Hematopoietic multipotent progenitor cell (in vitro differentiated cells): Measurements from ENCODE around the gene SGO1. TPM values are rescaled to one million over a fixed set of nuclear protein-coding genes. Genes with fewer than 3 reads are reported as not detected.
"Not testable (repeated sequence)": the region's sequence is repeated elsewhere in the genome, so short reads cannot be mapped to it uniquely, and the experiment has no call there.

Experiments used
- DNase-seq, 3 donors: peaks; one replicate each; pipeline ENCODE4 v3.0.0-alpha.2; 2011 to 2015; ENCODE audit warnings: low read depth in 2 of 3, low spot score in 2 of 3
- total RNA-seq: library from RNA; depleted of rRNA; stranded (reverse); fragments of >200 nt; gene quantifications from one replicate; pipeline ENCODE4 v1.2.3, GENCODE V29; 2012

SGO1 gene
- total RNA-seq = 0.81 TPM

- peak; percentile 99 to 100 (median 99) for DNase-seq
These were observed at the start of gene SGO1 for GRCh38 chr3:20185679-20186599. Gene SGO1, minus strand, starts transcription at chr3:20186206. Its CDS starts 2,179 bp downstream, at chr3:20184027.

GRCh38 chr3:20235796-20236195 lies 49.8 kb upstream of the SGO1 start:
- DNase-seq = no peak

DNA sequence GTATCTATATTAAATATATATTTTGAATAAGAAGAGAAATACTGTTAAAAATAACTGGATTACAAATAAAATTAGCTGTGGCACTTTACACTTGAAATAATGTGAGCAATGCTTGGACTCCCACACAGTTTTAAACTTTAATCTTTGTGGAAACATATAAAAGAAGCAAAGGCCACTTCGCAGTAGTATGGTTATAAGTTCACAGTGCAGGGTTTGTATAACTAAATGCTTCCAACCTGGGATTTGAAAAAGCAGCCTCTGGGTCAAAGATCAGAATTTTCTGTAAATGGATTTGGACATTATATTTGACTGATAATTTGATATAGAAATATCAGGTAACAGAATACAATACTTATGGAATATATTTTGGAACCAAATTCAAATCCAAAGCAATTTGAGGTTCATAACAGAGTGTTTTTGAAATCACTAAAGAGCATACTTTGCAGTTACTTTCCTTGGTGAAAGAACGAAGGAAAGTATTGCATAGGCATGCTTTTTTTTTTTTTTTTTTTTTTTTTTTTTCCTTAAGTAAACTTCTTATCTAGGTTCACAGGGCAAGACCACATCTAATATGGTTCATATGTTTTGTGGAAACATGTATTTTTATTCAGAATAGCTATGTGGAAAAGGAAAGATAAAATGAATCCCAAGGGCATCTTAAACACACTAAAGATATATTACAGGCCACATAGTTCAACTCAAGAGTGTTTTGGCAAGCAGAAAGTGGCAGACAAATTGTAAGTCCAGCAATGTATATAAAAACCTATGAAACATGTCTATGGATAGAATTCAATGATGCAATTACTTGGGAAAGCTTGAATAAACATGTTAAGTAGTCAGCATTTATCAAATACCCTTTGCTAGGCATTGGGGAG lies 47.1 kb upstream of the SGO1 start:
- DNase-seq = no peak

DNA sequence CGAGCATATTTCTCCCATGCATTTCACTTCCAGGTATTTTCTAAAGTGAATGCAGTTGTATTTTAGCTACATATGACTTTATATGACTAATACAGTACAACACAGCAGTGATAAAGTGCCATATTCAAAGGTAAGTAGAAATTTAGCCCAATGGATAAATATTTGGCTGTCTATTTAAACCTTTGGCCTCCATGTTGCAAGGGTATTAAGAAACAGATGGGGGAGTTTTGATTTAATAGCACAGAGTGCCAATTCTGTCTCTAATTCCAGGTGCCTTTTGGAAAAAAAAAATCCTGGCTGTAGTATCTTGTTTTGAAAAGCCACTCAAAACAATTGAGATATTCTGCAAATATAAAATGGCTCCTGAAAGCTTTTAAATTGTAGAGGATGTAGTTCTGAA lies 44.9 kb upstream of the SGO1 start:
- no peak for DNase-seq

- peak in 2 of 3 donors; percentile 19 to 53 for DNase-seq
These were observed 39.8 kb upstream of the SGO1 start for GRCh38 chr3:20225769-20226168.

DNA sequence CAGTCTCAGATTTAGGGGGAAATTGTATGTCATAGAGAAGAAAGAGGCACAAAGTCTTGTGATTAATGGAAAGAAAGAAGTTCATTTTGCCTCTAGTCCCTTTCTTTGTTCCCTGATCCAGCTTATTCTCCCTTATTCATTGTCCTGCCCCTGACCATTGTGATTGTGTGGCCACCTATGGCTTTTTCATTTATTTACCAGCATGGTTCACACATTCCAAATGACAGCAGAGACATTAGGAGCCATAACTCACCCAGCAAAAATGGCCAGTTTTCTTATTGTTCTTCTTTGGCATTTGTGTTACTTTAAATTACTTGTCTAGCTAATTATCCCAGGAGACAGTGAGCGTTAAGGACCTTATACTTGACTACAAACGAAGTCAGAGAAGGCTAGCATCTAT lies 36.3 kb upstream of the SGO1 start:
- DNase-seq = no peak

DNA sequence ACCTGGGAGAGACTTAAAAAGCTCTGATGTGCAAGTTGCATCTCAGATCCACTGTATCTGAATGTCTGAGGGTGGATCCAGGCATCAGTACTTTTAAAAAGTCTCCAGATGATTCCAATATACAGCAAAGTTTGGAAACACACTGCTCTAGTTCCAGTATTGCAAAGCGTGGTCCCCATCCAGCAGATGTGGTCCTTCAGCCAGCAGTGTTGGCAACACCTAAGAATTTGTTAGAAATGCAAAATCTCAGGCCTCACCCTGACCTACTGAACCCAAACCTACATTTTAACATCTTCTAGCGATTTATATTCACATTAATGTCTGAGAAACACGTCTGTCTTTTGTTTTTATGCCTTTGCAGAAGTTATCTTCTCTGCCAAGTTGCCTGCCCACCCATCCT lies 32.2 kb upstream of the SGO1 start:
- DNase-seq = no peak

DNA sequence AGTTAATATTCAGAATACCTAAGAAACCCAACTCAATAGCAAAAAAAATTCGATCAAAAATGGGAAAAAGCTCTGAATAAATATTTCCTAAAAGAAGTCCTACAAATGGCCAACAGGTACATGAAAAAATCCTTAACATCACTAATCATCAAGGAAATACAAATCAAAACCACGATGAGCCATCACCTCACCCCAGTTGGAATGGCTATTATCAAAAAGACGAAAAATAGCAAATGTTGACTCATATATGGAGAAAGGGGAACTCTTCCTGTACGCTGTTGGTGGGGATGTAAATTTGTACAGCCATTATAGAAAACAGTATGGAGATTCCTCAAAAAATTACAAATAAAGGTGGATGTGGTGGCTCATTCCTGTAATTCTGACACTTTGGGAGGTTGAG lies 29.6 kb upstream of the SGO1 start:
- no peak for DNase-seq

DNA sequence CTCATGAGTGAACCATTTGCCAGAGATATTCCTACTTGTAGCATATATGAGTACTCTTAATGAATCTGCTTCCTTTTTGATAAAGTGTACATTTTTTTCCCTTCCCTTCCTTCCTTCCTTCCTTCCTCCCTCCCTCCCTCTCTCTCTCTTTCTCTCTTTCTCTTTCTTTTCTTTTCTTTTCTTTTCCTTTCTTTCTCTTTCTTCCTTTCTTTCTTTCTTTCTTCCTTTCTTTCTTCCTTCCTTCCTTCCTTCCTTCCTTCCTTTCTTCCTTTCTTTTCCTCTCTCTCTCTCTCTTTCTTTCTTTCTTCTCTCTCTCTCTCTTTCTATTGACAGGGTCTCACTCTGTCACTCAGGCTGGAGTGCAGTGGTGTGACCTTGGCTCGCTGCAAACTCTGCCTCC lies 27.5 kb upstream of the SGO1 start:
- not testable (repeated sequence) for DNase-seq

- not testable (repeated sequence) for DNase-seq
These were observed 21.9 kb upstream of the SGO1 start for GRCh38 chr3:20207945-20208344.

- DNase-seq = not testable (repeated sequence)
These were observed 19.9 kb upstream of the SGO1 start for GRCh38 chr3:20205898-20206297.

DNA sequence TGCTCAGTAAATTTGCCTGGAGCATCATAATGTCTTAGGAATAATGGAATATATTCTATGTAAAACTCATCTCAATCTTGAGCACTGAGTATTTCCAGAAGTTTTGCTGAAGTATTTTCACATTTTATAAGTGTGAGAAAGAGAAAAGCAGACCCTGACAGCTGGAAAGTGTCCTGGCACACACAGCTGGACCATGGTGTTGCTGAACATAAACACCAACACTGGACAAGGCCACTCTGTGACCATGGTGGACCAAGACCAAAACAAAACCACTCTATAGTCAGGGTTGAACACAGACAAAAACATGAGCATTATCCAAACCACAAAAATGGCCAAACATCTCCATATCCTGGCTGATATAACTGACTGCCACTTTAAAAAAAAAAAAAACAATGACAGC lies 15.1 kb upstream of the SGO1 start:
- DNase-seq = no peak

GRCh38 chr3:20197775-20198174 lies 11.8 kb upstream of the SGO1 start:
- no peak for DNase-seq

- DNase-seq = no peak
These were observed 8.9 kb upstream of the SGO1 start for GRCh38 chr3:20194793-20195460.

- no peak for DNase-seq
These were observed 5.0 kb upstream of the SGO1 start for GRCh38 chr3:20190991-20191390.

DNA sequence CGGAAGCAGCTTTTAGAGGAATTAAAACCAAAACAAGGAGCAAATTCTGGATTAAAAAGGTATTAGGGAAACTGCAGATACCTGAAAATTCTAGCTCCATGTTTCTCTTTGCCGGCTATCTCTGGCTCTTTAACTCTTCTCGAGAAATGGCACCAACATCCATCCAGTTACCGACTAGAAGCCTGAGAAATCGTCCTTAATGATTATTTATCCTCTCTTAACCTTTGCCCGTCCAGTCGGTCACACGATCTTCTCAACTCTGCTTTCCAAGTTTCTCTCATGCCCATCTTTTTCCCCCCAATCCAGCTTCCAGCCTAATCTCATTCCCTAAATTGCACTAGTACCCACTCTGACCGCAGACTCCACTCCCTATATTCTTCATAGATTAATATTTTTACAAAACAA lies 596 bp upstream of the SGO1 start:
- DNase-seq = peak in 1 of 3 donors; percentile 16

- DNase-seq = no peak
These were observed 701 bp downstream of the SGO1 start for GRCh38 chr3:20185331-20185678.

GRCh38 chr3:20182206-20182605 lies 3.8 kb downstream of the SGO1 start:
- DNase-seq = no peak

DNA sequence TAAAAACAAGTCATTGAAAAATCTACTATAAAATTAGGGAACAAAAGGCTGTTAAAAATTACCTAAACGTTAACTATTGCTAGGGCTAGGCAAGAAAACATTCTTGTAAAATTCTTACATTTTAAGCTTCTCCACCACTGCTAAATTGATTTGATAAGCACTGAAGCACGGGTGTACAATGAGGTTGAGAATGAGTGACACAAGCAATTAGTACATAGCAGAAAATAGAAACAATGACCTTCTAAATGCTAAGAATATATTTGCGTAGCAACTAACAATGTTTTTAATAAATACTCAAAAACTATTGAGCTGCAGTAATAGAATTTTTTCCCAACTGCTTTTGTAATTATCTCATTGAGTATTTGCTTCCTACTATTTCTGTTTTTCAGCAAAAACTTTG lies 4.7 kb downstream of the SGO1 start:
- DNase-seq = no peak

DNA sequence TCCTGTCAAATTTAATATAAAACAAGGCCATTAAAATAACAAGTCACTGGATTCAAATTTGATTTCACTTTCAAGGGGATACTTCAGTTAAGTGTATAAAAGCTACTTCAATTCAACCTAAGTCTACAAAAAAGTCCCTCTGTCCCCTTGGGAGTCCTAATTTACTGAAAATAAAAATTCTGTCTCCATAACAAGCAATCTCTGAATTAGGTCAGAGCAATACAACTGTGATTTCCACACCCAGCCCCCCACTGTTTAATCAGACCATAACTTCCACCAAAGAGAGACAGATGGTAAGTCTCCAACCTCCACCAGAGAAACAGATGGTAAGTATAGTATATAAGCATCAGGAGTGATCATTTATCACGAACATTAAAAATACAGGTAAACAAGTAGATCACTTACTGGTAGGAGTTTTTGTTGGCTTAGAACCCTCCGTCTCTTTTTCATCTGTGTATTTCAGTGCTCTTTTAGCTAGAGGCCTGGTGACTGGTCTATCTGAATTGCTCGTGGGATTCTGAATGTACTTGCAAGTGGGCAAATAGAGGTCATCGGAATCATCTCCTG lies 12.1 kb downstream of the SGO1 start:
- no peak for DNase-seq

GRCh38 chr3:20161714-20162113 lies 24.3 kb downstream of the SGO1 start:
- no peak for DNase-seq
